Measurements from ENCODE around the gene C6orf15.

C6orf15 gene

DNA sequence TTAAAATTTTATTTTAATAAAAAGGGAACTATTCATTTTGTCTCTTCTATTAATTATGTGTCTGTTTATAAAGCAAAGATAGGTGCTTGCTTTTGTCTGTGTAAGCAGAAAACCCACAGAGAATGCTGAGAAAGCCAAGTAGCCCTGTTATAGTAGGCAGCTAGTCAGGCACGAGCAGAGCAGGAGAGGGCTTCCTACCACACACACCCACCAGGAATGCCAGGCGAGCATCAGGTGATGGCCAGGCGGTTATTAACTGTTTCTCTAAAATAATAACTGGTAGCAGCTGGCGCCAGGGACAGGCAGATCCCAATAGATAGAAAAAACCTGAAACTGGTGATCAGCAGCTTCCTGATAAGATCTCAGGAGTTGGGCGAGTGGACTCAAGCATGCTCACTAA lies 15.7 kb downstream of the C6orf15 start:
- in situ Hi-C loops (cut with MboI; ENCODE audit: low sequenced_read_pairs, unreplicated experiment): no loop called here
- TF ChIP-seq, protein P1, sequence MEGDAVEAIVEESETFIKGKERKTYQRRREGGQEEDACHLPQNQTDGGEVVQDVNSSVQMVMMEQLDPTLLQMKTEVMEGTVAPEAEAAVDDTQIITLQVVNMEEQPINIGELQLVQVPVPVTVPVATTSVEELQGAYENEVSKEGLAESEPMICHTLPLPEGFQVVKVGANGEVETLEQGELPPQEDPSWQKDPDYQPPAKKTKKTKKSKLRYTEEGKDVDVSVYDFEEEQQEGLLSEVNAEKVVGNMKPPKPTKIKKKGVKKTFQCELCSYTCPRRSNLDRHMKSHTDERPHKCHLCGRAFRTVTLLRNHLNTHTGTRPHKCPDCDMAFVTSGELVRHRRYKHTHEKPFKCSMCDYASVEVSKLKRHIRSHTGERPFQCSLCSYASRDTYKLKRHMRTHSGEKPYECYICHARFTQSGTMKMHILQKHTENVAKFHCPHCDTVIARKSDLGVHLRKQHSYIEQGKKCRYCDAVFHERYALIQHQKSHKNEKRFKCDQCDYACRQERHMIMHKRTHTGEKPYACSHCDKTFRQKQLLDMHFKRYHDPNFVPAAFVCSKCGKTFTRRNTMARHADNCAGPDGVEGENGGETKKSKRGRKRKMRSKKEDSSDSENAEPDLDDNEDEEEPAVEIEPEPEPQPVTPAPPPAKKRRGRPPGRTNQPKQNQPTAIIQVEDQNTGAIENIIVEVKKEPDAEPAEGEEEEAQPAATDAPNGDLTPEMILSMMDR (IDR thresholded peaks at IDR 0.05; ENCODE audit: borderline replicate concordance, control extremely low read depth, extremely low read depth, insufficient read depth, missing control alignments): no peak

DNA sequence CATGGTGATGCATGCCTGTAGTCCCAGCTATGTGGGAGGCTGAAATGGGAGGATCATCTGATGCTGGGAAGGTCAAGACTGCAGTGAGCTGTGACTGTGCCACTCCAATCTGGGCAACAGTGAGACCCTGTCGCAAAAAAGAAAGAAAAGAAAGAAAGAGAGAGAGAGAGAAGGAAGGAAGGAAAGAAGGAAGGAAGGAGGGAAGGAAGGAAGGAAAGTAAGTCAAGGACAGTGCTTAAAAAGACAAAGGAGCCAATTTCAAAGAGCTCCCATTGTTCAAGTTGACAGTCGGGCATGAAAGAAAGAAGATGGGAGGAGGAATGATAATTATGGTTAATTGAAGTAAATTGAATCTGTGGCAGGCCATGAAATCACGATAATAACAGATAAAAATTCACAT lies 16.2 kb downstream of the C6orf15 start:
- TF ChIP-seq, protein P1 (IDR thresholded peaks at IDR 0.05; ENCODE audit: borderline replicate concordance, control extremely low read depth, extremely low read depth, insufficient read depth, missing control alignments): no peak
- DNase-seq (ENCODE audit: low spot score): no peak
- in situ Hi-C loops (cut with MboI; ENCODE audit: low sequenced_read_pairs, unreplicated experiment): no loop called here

More for the DNA sequence above, 15.7 kb downstream of the C6orf15 start:
- no peak for DNase-seq (ENCODE audit: low spot score)

DNA sequence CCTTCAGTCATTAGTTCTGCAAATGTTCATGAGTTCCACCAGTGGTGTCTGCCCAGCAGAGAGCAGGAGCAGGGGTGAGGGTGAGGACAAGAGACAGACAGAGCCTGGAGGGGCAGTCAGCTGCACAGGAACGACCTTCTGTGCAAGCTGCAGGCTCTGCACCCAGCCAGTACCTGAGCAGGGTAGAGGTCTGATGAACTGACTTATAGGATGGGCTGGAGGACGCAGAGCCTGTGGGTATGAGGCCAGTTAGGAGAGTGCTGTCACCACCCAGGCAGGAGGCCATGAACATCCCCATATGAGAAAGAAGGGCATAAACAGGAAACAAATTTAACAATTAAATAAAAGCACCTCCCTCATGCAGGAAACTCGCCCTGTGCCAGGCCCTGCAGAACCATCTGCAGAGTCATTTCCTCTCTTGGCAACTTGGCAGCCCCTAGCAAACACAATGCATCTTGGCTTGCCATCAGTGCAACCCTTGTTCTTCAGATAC lies 17.9 kb downstream of the C6orf15 start:
- TF ChIP-seq, protein P1 (IDR thresholded peaks at IDR 0.05; ENCODE audit: borderline replicate concordance, control extremely low read depth, extremely low read depth, insufficient read depth, missing control alignments): no peak
- DNase-seq (ENCODE audit: low spot score): no peak
- in situ Hi-C loops (cut with MboI; ENCODE audit: low sequenced_read_pairs, unreplicated experiment): no loop called here

DNA sequence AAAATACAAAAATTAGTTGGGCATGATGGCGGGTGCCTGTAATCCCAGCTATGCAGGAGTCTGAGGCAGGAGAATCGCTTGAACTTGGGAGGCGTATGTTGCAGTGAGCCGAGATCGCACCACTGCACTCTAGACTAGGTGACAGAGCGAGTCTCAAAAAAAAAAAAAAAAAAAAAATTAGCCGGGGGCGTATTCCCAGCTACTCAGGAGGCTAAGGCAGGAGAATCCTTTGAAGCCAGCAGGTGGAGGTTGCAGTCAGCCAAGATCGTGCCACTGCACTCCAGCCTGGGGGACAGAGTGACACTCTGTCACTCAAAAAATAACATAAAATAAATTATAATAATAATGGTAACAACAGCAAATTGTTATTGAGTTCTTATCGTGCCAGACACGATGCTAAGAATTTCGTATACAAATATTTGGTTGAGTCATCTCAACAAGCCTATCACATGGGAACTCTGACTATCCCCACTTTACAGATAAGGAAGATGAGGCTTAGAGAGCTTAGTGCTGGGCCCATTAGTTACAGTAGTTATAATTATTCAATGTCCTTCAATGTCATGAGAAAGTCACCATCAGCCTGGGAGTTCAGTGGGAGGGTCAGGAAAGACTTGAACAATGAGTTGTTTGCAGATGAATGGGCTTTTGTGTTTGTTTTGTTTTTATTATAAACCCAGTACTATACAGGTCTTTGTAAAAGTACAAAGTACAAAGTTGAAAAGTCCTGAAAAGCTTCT lies 19.4 kb downstream of the C6orf15 start:
- DNase-seq (ENCODE audit: low spot score): no peak
- in situ Hi-C loops (cut with MboI; ENCODE audit: low sequenced_read_pairs, unreplicated experiment): no loop called here

DNA sequence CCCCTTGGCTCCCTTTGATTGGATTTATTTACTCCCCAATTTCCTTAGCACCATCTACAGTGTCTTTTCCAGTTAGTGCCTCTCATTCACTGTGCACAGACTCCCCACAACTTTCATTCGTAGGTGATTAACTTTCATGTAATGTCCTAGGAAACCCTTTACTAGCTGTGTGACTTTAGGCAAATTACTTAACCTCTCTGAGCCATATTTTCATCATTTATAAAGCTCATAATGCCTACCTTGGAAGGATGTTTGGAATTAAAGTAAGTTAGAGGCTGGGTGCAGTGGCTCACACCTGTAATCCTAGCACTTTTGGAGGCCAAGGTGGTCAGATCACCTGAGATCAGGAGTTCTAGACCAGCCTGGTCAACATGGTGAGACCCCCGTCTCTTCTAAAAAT lies 20.1 kb downstream of the C6orf15 start:
- TF ChIP-seq, protein P1 (IDR thresholded peaks at IDR 0.05; ENCODE audit: borderline replicate concordance, control extremely low read depth, extremely low read depth, insufficient read depth, missing control alignments): no peak
- in situ Hi-C loops (cut with MboI; ENCODE audit: low sequenced_read_pairs, unreplicated experiment): no loop called here
- DNase-seq (ENCODE audit: low spot score): no peak

More for the DNA sequence above, 19.4 kb downstream of the C6orf15 start:
- TF ChIP-seq, protein P1 (IDR thresholded peaks at IDR 0.05; ENCODE audit: borderline replicate concordance, control extremely low read depth, extremely low read depth, insufficient read depth, missing control alignments): no peak

DNA sequence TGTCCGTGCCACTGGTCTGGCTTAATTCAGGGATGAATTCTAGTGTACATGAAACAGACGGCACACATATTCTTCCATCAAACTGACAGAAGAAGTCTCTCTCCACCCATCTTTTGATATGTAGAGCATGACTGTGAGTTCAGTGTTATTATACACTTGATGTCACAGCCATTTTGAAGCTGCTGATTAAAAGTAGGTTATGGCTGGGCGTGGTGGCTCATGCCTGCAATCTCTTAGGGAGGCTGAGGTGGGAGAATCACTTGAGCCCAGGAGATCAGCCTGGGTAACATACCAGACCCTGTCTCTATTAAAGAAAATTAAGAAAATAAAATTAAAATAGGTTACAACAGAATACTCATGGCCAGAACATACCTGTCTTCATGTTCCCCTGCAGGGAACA lies 20.7 kb downstream of the C6orf15 start:
- no peak for DNase-seq (ENCODE audit: low spot score)
- TF ChIP-seq, protein P1 (IDR thresholded peaks at IDR 0.05; ENCODE audit: borderline replicate concordance, control extremely low read depth, extremely low read depth, insufficient read depth, missing control alignments): no peak
- in situ Hi-C loops (cut with MboI; ENCODE audit: low sequenced_read_pairs, unreplicated experiment): no loop called here

Data from GM13976 (cell line).